HepG2 (cell line): Measurements from ENCODE around the gene FXYD4. TPM values are rescaled to one million over a fixed set of nuclear protein-coding genes. Genes with fewer than 3 reads are reported as not detected.

ENCODE experiments used
- AHR ChIP-seq: IDR thresholded peaks from 2 replicates; pipeline ENCODE4 v1.6.1; 2018; ENCODE audit warnings: missing genetic modification reagents, missing compliant biosample characterization
- ELF1 ChIP-seq: sonication (generic); formaldehyde crosslinking; IDR thresholded peaks from 2 replicates; pipeline ENCODE4 v1.4.0; 2020; ENCODE audit warnings: missing genetic modification reagents
- FOSL1 ChIP-seq: sonication (generic); formaldehyde crosslinking; IDR thresholded peaks from 2 replicates; pipeline ENCODE4 v1.9.0; 2021; ENCODE audit warnings: missing genetic modification reagents, borderline replicate concordance
- FOXK2 ChIP-seq: fragments of 450-650 bp; IDR thresholded peaks from 2 replicates; pipeline ENCODE4 v1.6.1; 2016
- KDM3A ChIP-seq: IDR thresholded peaks from 2 replicates; pipeline ENCODE4 v1.6.1; 2018; ENCODE audit warnings: low read depth, missing compliant biosample characterization
- MYNN ChIP-seq: sonication (generic); formaldehyde crosslinking; IDR thresholded peaks from 2 replicates; pipeline ENCODE4 v1.4.0; 2020; ENCODE audit warnings: mild to moderate bottlenecking, low read depth, missing genetic modification reagents
- NCOR1 ChIP-seq: fragments of 200-600 bp; sonication (generic); IDR thresholded peaks from 2 replicates; pipeline ENCODE4 v1.7.0; 2017; ENCODE audit warnings: antibody characterized with exemption, low read length, borderline replicate concordance
- NRL ChIP-seq: sonication (generic); formaldehyde crosslinking; IDR thresholded peaks from 2 replicates; pipeline ENCODE4 v1.5.0; 2020; ENCODE audit warnings: missing genetic modification reagents, mild to moderate bottlenecking, moderate library complexity, borderline replicate concordance
- SALL1 ChIP-seq: sonication (generic); formaldehyde crosslinking; IDR thresholded peaks from 2 replicates; pipeline ENCODE4 v1.8.0; 2022; ENCODE audit warnings: mild to moderate bottlenecking, missing genetic modification reagents
- TAF1 ChIP-seq: sonication (generic); formaldehyde crosslinking; IDR thresholded peaks from 2 replicates; pipeline ENCODE4 v1.4.0; 2020; ENCODE audit warnings: missing genetic modification reagents
- TGIF2 ChIP-seq: IDR thresholded peaks from 2 replicates; pipeline ENCODE4 v1.6.1; 2016; ENCODE audit warnings: control low read depth, missing compliant biosample characterization
- TOE1 ChIP-seq: sonication (generic); formaldehyde crosslinking; IDR thresholded peaks from 2 replicates; pipeline ENCODE4 v1.4.0; 2020; ENCODE audit warnings: mild to moderate bottlenecking, missing genetic modification reagents
- ZBED4 ChIP-seq: sonication (generic); formaldehyde crosslinking; IDR thresholded peaks from 2 replicates; pipeline ENCODE4 v1.4.0; 2020; ENCODE audit warnings: missing genetic modification reagents, borderline replicate concordance
- ZNF362 ChIP-seq: sonication (generic); formaldehyde crosslinking; IDR thresholded peaks from 2 replicates; pipeline ENCODE4 v1.4.0; 2020; ENCODE audit warnings: missing genetic modification reagents, mild to moderate bottlenecking, borderline replicate concordance
- ZNF672 ChIP-seq: sonication (generic); formaldehyde crosslinking; IDR thresholded peaks from 2 replicates; pipeline ENCODE4 v1.8.1; 2022; ENCODE audit warnings: missing genetic modification reagents
- ZSCAN21 ChIP-seq: sonication (generic); formaldehyde crosslinking; IDR thresholded peaks from 2 replicates; pipeline ENCODE4 v1.8.0; 2022; ENCODE audit warnings: mild to moderate bottlenecking, missing genetic modification reagents, moderate library complexity, borderline replicate concordance
- polyA plus RNA-seq, 8 experiments: library from polyadenylated mRNA; depleted of rRNA in 3 of 8; stranded (reverse) in 7 of 8; unstranded in 1 of 8; fragments of >200 nt; fragmentation: Illumina TruSeq in 4 of 8; extraction: Trizol in 4 of 8; gene quantifications; 2 replicates each; pipeline versions ENCODE4 v1.2.1 to v1.2.3, GENCODE V29; 2011 to 2016; ENCODE audit warnings: low read depth in 4 of 8, missing spikeins in 1 of 8, mixed read lengths in 1 of 8; ENCODE audit not compliant: insufficient read depth in 1 of 8
- total RNA-seq, 5 experiments: library from RNA; depleted of rRNA; stranded (reverse); fragments of >200 nt; fragmentation: Illumina TruSeq; extraction: Trizol; gene quantifications; 2 replicates each; pipeline ENCODE4 v1.2.3, GENCODE V29; 2016; ENCODE audit warnings: low read depth in 1 of 5
- TF ChIP-seq, protein P1 (sequence below): sonication (generic); formaldehyde crosslinking; IDR thresholded peaks from 2 replicates; pipeline ENCODE4 v1.5.1; 2020; ENCODE audit warnings: missing genetic modification reagents, mild to moderate bottlenecking, borderline replicate concordance
- TF ChIP-seq, protein P2 (sequence below): sonication (generic); formaldehyde crosslinking; IDR thresholded peaks from 2 replicates; pipeline ENCODE4 v1.8.1; 2023; ENCODE audit warnings: mild to moderate bottlenecking, missing genetic modification reagents

FXYD4 gene
- total and polyA plus RNA-seq, 2 of the 13 experiments (the other 11 are each of a cell fraction or from before 2014, with no cell fraction given), result not detected

DNA sequence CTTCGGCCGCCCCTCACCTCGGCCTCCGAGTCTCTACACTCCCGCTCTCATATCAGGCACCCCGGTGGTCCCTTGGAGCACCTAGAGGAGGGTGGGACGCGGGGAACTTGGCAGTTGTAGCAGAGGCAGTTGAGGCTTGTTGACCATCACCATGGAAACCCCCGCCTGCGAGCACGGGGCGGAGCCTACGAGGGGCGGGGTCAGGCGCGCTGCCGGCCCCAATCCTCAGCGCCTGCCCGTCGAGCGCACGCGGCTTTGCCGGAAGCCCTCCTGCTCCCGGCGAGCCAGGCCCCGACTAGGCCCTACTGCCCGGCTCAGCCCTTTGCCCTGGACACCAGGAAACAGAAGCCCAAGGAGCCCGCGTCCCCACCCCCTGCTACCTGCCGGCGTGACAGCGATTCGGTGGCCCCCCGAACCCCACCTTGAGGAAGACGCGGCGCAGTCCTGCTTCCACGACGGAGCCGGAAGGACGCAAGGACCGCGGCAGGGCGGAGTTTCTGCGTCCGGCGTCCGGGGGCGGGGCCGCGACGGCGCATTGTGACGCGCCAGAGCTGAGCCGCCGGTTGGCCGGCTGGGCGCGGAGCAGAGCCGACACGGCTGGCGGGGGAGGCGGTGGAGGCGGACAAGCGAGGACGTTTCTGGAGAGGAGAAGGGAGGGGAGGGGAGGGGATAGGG is 37.4 kb downstream of the FXYD4 start, which contains the start of gene HNRNPF (continued):
- TF ChIP-seq TOE1 (CRISPR knock-in tag), result no peak
- peak; percentile 81 for TF ChIP-seq TAF1 (CRISPR knock-in tag)
- peak; percentile 76 for TF ChIP-seq ZSCAN21 (CRISPR knock-in tag)
- no peak for TF ChIP-seq KDM3A (CRISPR knock-in tag)
- TF ChIP-seq SALL1 (CRISPR knock-in tag), result peak; percentile 95
- TF ChIP-seq FOXK2, result no peak
- TF ChIP-seq TGIF2 (CRISPR knock-in tag), result peak; percentile 93
- no peak for TF ChIP-seq ZNF672 (CRISPR knock-in tag)
- no peak for TF ChIP-seq AHR (CRISPR knock-in tag)
- peak; percentile 21; the same call in 1 of the 2 replicates for TF ChIP-seq NCOR1
- no peak for TF ChIP-seq FOSL1 (CRISPR knock-in tag)
- TF ChIP-seq MYNN (CRISPR knock-in tag), result no peak
- no peak; the same call in 1 of the 2 replicates for TF ChIP-seq ZNF362 (CRISPR knock-in tag)
- TF ChIP-seq ELF1 (CRISPR knock-in tag), result peak; percentile 82
- no peak for TF ChIP-seq ZBED4 (CRISPR knock-in tag)
- peak; percentile 76; the same call in 1 of the 2 replicates for TF ChIP-seq NRL (CRISPR knock-in tag)
- TF ChIP-seq, protein P1, sequence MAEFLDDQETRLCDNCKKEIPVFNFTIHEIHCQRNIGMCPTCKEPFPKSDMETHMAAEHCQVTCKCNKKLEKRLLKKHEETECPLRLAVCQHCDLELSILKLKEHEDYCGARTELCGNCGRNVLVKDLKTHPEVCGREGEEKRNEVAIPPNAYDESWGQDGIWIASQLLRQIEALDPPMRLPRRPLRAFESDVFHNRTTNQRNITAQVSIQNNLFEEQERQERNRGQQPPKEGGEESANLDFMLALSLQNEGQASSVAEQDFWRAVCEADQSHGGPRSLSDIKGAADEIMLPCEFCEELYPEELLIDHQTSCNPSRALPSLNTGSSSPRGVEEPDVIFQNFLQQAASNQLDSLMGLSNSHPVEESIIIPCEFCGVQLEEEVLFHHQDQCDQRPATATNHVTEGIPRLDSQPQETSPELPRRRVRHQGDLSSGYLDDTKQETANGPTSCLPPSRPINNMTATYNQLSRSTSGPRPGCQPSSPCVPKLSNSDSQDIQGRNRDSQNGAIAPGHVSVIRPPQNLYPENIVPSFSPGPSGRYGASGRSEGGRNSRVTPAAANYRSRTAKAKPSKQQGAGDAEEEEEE, result no peak
- TF ChIP-seq, protein P2, sequence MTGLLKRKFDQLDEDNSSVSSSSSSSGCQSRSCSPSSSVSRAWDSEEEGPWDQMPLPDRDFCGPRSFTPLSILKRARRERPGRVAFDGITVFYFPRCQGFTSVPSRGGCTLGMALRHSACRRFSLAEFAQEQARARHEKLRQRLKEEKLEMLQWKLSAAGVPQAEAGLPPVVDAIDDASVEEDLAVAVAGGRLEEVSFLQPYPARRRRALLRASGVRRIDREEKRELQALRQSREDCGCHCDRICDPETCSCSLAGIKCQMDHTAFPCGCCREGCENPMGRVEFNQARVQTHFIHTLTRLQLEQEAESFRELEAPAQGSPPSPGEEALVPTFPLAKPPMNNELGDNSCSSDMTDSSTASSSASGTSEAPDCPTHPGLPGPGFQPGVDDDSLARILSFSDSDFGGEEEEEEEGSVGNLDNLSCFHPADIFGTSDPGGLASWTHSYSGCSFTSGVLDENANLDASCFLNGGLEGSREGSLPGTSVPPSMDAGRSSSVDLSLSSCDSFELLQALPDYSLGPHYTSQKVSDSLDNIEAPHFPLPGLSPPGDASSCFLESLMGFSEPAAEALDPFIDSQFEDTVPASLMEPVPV, result 0 out of 2 replicates have a peak, but pooled peaks have one; percentile 13
